Keratinocyte (primary cell): Measurements from ENCODE around the gene MCM6. TPM values are rescaled to one million over a fixed set of nuclear protein-coding genes. Genes with fewer than 3 reads are reported as not detected.

ENCODE experiments used
- DNase-seq: peaks from one replicate; pipeline ENCODE4 v3.0.0-alpha.2; 2011; ENCODE audit warnings: low read depth, missing footprints, low spot score
- FAIRE-seq: peaks from 2 replicates; lab custom pipeline; 2011; peaks lifted over from hg19 to GRCh38; lab: Jason Lieb, UNC
- H2AFZ ChIP-seq: 2 replicates; pipeline ENCODE4 v1.6.0; 2012; ENCODE audit warnings: low read length, control low read depth, inconsistent platforms; ENCODE audit not compliant: control insufficient read depth
- H3K27ac ChIP-seq: 2 replicates; pipeline ENCODE4 v1.5.1; 2011; ENCODE audit warnings: low read length; ENCODE audit not compliant: control insufficient read depth, insufficient read depth
- H3K27me3 ChIP-seq: 3 replicates; pipeline ENCODE4 v1.6.0; 2011; ENCODE audit warnings: low read length; ENCODE audit not compliant: control insufficient read depth, insufficient read depth; ENCODE audit errors: extremely low read depth
- H3K36me3 ChIP-seq, 2 experiments: 2 replicates in 1 of 2; 3 replicates in 1 of 2; pipeline ENCODE4 v1.5.1; 2011; ENCODE audit warnings: low read length in 2 of 2, mild to moderate bottlenecking in 1 of 2; ENCODE audit not compliant: control insufficient read depth in 2 of 2, insufficient read depth in 2 of 2; ENCODE audit errors: extremely low read depth in 1 of 2
- H3K4me1 ChIP-seq: 3 replicates; pipeline ENCODE4 v1.5.1; 2011; ENCODE audit warnings: low read length; ENCODE audit not compliant: control insufficient read depth, insufficient read depth; ENCODE audit errors: extremely low read depth
- H3K4me2 ChIP-seq: 3 replicates; pipeline ENCODE4 v1.6.0; 2011; ENCODE audit warnings: low read depth, low read length; ENCODE audit not compliant: control insufficient read depth, insufficient read depth; ENCODE audit errors: extremely low read depth
- H3K4me3 ChIP-seq, 3 experiments: fragments of 200-600 bp in 1 of 3; sonication (generic) in 1 of 3; 2 replicates in 2 of 3; 3 replicates in 1 of 3; pipeline ENCODE4 v1.5.1; 2011 to 2016; ENCODE audit warnings: low read length in 3 of 3, mild to moderate bottlenecking in 3 of 3, control low read depth in 2 of 3, inconsistent platforms in 1 of 3, low read depth in 1 of 3, mixed read lengths in 1 of 3, mixed run types in 1 of 3, moderate library complexity in 1 of 3; ENCODE audit not compliant: control insufficient read depth in 2 of 3, insufficient read depth in 2 of 3; ENCODE audit errors: extremely low read depth in 1 of 3
- H3K79me2 ChIP-seq: 2 replicates; pipeline ENCODE4 v1.6.0; 2012; ENCODE audit warnings: low read length; ENCODE audit not compliant: control insufficient read depth, insufficient read depth
- H3K9ac ChIP-seq: 3 replicates; pipeline ENCODE4 v1.6.0; 2011; ENCODE audit warnings: low read length; ENCODE audit not compliant: control insufficient read depth, insufficient read depth; ENCODE audit errors: extremely low read depth
- H3K9me1 ChIP-seq: 3 replicates; pipeline ENCODE4 v1.6.0; 2011; ENCODE audit warnings: low read length; ENCODE audit not compliant: control insufficient read depth, insufficient read depth; ENCODE audit errors: extremely low read depth
- H3K9me3 ChIP-seq: 2 replicates; pipeline ENCODE4 v1.5.1; 2012; ENCODE audit warnings: low read depth, low read length; ENCODE audit not compliant: control insufficient read depth
- H4K20me1 ChIP-seq: 3 replicates; pipeline ENCODE4 v1.6.0; 2011; ENCODE audit warnings: low read length; ENCODE audit not compliant: control insufficient read depth, insufficient read depth; ENCODE audit errors: extremely low read depth
- CTCF ChIP-seq, 3 experiments: IDR thresholded peaks in 1 of 3; conservative IDR thresholded peaks in 1 of 3; optimal IDR thresholded peaks in 1 of 3; 2 replicates in 2 of 3; 3 replicates in 1 of 3; pipeline versions ENCODE3 to v1.5.1; 2011; ENCODE audit warnings: low read length in 3 of 3, mild to moderate bottlenecking in 3 of 3, moderate library complexity in 2 of 3, control low read depth in 1 of 3, inconsistent platforms in 1 of 3; ENCODE audit not compliant: insufficient read depth in 2 of 3; ENCODE audit errors: extremely low read depth in 1 of 3
- EZH2 ChIP-seq: IDR thresholded peaks from one replicate; pipeline ENCODE4 v1.6.1; 2012; ENCODE audit warnings: inconsistent platforms, mild to moderate bottlenecking, low read length, moderate library complexity
- dilution Hi-C: fragments of 300-500 bp; cut with MboI; formaldehyde crosslinking; loops from one replicate; pipeline ENCODE4 v1.7.0; 2020; ENCODE audit warnings: low sequenced_read_pairs; ENCODE audit not compliant: extremely low pct_ligation_motif_present
- polyA plus RNA-seq, 5 experiments: library from polyadenylated mRNA; depleted of rRNA in 3 of 5; stranded (reverse) in 3 of 5; stranded (forward) in 1 of 5; unstranded in 1 of 5; fragments of >200 nt; gene quantifications; 1 replicate in 1 of 5; 2 replicates in 3 of 5; 3 replicates in 1 of 5; pipeline versions ENCODE4 v1.2.1 to v1.2.3, GENCODE V29; 2011 to 2012; ENCODE audit warnings: missing spikeins in 2 of 5, low read depth in 1 of 5, low replicate concordance in 1 of 5

The MCM6 gene
- polyA plus RNA-seq, 1 donor (not counting 4 experiments of a cell fraction or from before 2014, with no cell fraction given) = 23.2 TPM

GRCh38 chr2:135836596-135837270 lies 39.5 kb downstream of the MCM6 start, which contains the start of gene LCT:
LCT (minus strand) TSS chr2:135837184; CDS start chr2:135837169, 15 bp downstream.
- no peaks in the 10 kb centered on the region for H4K20me1 ChIP-seq
- H3K27me3 ChIP-seq = no peaks in the 10 kb centered on the region
- H3K9ac ChIP-seq = no peak within 1 kb of the TSS
- no peaks in the 10 kb centered on the region for H3K36me3 ChIP-seq
- H3K4me1 ChIP-seq = no peaks in the 10 kb centered on the region
- H3K9me3 ChIP-seq = no peaks in the 10 kb centered on the region
- H3K27ac ChIP-seq = no peak within 1 kb of the TSS
- H3K9me1 ChIP-seq = no peaks in the 10 kb centered on the region
- no peaks in the 10 kb centered on the region for H3K79me2 ChIP-seq
- no peak for TF ChIP-seq EZH2
- no peak for TF ChIP-seq CTCF (optimal IDR thresholded peaks at IDR 0.05 in 1 of 3, IDR thresholded peaks at IDR 0.05 in 1 of 3, conservative IDR thresholded peaks at IDR 0.05 in 1 of 3; ENCODE audit: extremely low read depth in 1 of 3, insufficient read depth in 2 of 3, low read length in 3 of 3)
- no peak for DNase-seq
- H2AFZ ChIP-seq = no peak within 1 kb of the TSS
- dilution Hi-C loops = no loop called here
- FAIRE-seq = no peak
- H3K4me2 ChIP-seq = no peak within 1 kb of the TSS
- H3K4me3 ChIP-seq = no peak within 1 kb of the TSS

- Histone ChIP-seq H3K9ac (no peak overlapping the region), H3K4me1 (no peaks in the 10 kb centered on the region), H3K4me2 (no peak overlapping the region), H3K36me3 (no peaks in the 10 kb centered on the region), H2AFZ (no peak overlapping the region), H3K4me3 (no peak overlapping the region), H3K79me2 (no peaks in the 10 kb centered on the region), H3K27me3 (no peaks in the 10 kb centered on the region), H3K9me1 (no peaks in the 10 kb centered on the region), H4K20me1 (no peaks in the 10 kb centered on the region), H3K27ac (no peak overlapping the region), H3K9me3 (no peaks in the 10 kb centered on the region)
- dilution Hi-C loops = no loop called here
- FAIRE-seq (no peak), DNase-seq (no peak)
- no peak for TF ChIP-seq EZH2
- no peak for TF ChIP-seq CTCF (optimal IDR thresholded peaks at IDR 0.05 in 1 of 3, IDR thresholded peaks at IDR 0.05 in 1 of 3, conservative IDR thresholded peaks at IDR 0.05 in 1 of 3; ENCODE audit: extremely low read depth in 1 of 3, insufficient read depth in 2 of 3, low read length in 3 of 3)
Measured at GRCh38 chr2:135832891-135833290, 43.4 kb downstream of the MCM6 start.
